H1 (cell line): Measurements from ENCODE around the gene CPNE4. TPM values are rescaled to one million over a fixed set of nuclear protein-coding genes. Genes with fewer than 3 reads are reported as not detected.

Experiments used
- BACH1 ChIP-seq: IDR thresholded peaks from 2 replicates; pipeline ENCODE4 v1.6.1; 2012; ENCODE audit warnings: low read length, improper control_type of control experiment
- E2F6 ChIP-seq: IDR thresholded peaks from 2 replicates; pipeline ENCODE4 v1.6.1; 2012; ENCODE audit warnings: inconsistent platforms
- FOSL1 ChIP-seq: IDR thresholded peaks from 2 replicates; pipeline ENCODE4 v1.6.1; 2011; ENCODE audit warnings: mild to moderate bottlenecking, low read depth, low read length, moderate library complexity; ENCODE audit not compliant: insufficient read depth
- KDM4A ChIP-seq: IDR thresholded peaks from one replicate; pipeline ENCODE4 v1.7.1; 2012; ENCODE audit warnings: low read depth, mild to moderate bottlenecking, moderate library complexity, low read length, inconsistent platforms; ENCODE audit not compliant: severe bottlenecking
- POLR2A ChIP-seq, 2 experiments: IDR thresholded peaks; 1 replicate in 1 of 2; 2 replicates in 1 of 2; pipeline ENCODE4 v1.6.1; 2011; ENCODE audit warnings: low read depth in 2 of 2, low read length in 2 of 2, mild to moderate bottlenecking in 2 of 2; ENCODE audit errors: control extremely low read depth in 1 of 2
- RAD21 ChIP-seq, 2 experiments: IDR thresholded peaks in 1 of 2; conservative IDR thresholded peaks in 1 of 2; 2 replicates each; pipeline ENCODE4 v1.6.1; 2011; ENCODE audit warnings: low read depth in 2 of 2, low read length in 2 of 2, improper control_type of control experiment in 1 of 2, inconsistent platforms in 1 of 2, mild to moderate bottlenecking in 1 of 2, moderate library complexity in 1 of 2
- ZNF274 ChIP-seq: IDR thresholded peaks from 2 replicates; pipeline ENCODE4 v1.7.0; 2012; ENCODE audit warnings: low read length, borderline replicate concordance; ENCODE audit errors: extremely low read depth
- polyA plus RNA-seq, 7 experiments: library from polyadenylated mRNA; depleted of rRNA in 3 of 7; stranded (reverse) in 5 of 7; unstranded in 2 of 7; fragments of >200 nt in 5 of 7; fragments of 200-250 nt in 2 of 7; gene quantifications; 1 replicate in 5 of 7; 2 replicates in 1 of 7; 4 replicates in 1 of 7; pipeline versions ENCODE4 v1.2.1 to v1.2.3, GENCODE V29; 2011 to 2013; ENCODE audit warnings: missing spikeins in 2 of 7, mixed read lengths in 2 of 7
- total RNA-seq: library from RNA; stranded (reverse); fragmentation: NEBNext Ultra II Directional; extraction: Animal tissue kit (Norgen Biotek cat#: 25700); gene quantifications from 2 replicates; pipeline ENCODE4 v1.2.1, GENCODE V29; 2021
- TF ChIP-seq, protein P1 (sequence below): fragments of 300-600 bp; sonication (generic); IDR thresholded peaks from 2 replicates; pipeline ENCODE4 v1.7.1; 2012; ENCODE audit warnings: low read length, moderate library complexity, mild to moderate bottlenecking, inconsistent platforms; ENCODE audit not compliant: insufficient replicate concordance
- TF ChIP-seq, protein P2 (sequence below): IDR thresholded peaks from 2 replicates; pipeline ENCODE4 v1.6.1; 2012; ENCODE audit warnings: inconsistent platforms
- TF ChIP-seq, protein P3 (sequence below): IDR thresholded peaks from 2 replicates; pipeline ENCODE4 v1.6.1; 2011; ENCODE audit warnings: low read depth, mild to moderate bottlenecking, low read length; ENCODE audit not compliant: insufficient read depth

CPNE4 gene
- total and polyA plus RNA-seq, 2 of the 8 experiments (the other 6 are each of a cell fraction or from before 2014, with no cell fraction given): 0.82 to 3.8 TPM

DNA sequence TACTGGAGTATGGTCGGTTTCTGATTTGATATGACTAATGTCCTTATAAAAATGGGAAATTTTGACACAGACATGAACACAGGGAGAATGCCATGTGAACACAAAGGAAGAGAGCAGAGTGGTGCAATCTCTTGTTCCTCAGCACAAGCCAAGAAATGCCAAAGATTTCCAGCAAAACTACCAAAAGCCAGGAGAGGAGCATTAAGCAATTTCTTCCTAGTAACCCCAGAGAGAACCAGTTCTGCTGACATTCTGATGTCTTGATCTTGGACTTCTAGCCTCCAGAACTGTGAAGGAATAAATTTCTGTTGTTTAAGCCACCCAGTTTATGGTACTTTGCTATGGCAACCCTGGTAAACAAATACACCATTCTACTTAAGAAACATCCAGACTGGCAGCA, 304.2 kb downstream of the CPNE4 start (continued):
- TF ChIP-seq, protein P1, sequence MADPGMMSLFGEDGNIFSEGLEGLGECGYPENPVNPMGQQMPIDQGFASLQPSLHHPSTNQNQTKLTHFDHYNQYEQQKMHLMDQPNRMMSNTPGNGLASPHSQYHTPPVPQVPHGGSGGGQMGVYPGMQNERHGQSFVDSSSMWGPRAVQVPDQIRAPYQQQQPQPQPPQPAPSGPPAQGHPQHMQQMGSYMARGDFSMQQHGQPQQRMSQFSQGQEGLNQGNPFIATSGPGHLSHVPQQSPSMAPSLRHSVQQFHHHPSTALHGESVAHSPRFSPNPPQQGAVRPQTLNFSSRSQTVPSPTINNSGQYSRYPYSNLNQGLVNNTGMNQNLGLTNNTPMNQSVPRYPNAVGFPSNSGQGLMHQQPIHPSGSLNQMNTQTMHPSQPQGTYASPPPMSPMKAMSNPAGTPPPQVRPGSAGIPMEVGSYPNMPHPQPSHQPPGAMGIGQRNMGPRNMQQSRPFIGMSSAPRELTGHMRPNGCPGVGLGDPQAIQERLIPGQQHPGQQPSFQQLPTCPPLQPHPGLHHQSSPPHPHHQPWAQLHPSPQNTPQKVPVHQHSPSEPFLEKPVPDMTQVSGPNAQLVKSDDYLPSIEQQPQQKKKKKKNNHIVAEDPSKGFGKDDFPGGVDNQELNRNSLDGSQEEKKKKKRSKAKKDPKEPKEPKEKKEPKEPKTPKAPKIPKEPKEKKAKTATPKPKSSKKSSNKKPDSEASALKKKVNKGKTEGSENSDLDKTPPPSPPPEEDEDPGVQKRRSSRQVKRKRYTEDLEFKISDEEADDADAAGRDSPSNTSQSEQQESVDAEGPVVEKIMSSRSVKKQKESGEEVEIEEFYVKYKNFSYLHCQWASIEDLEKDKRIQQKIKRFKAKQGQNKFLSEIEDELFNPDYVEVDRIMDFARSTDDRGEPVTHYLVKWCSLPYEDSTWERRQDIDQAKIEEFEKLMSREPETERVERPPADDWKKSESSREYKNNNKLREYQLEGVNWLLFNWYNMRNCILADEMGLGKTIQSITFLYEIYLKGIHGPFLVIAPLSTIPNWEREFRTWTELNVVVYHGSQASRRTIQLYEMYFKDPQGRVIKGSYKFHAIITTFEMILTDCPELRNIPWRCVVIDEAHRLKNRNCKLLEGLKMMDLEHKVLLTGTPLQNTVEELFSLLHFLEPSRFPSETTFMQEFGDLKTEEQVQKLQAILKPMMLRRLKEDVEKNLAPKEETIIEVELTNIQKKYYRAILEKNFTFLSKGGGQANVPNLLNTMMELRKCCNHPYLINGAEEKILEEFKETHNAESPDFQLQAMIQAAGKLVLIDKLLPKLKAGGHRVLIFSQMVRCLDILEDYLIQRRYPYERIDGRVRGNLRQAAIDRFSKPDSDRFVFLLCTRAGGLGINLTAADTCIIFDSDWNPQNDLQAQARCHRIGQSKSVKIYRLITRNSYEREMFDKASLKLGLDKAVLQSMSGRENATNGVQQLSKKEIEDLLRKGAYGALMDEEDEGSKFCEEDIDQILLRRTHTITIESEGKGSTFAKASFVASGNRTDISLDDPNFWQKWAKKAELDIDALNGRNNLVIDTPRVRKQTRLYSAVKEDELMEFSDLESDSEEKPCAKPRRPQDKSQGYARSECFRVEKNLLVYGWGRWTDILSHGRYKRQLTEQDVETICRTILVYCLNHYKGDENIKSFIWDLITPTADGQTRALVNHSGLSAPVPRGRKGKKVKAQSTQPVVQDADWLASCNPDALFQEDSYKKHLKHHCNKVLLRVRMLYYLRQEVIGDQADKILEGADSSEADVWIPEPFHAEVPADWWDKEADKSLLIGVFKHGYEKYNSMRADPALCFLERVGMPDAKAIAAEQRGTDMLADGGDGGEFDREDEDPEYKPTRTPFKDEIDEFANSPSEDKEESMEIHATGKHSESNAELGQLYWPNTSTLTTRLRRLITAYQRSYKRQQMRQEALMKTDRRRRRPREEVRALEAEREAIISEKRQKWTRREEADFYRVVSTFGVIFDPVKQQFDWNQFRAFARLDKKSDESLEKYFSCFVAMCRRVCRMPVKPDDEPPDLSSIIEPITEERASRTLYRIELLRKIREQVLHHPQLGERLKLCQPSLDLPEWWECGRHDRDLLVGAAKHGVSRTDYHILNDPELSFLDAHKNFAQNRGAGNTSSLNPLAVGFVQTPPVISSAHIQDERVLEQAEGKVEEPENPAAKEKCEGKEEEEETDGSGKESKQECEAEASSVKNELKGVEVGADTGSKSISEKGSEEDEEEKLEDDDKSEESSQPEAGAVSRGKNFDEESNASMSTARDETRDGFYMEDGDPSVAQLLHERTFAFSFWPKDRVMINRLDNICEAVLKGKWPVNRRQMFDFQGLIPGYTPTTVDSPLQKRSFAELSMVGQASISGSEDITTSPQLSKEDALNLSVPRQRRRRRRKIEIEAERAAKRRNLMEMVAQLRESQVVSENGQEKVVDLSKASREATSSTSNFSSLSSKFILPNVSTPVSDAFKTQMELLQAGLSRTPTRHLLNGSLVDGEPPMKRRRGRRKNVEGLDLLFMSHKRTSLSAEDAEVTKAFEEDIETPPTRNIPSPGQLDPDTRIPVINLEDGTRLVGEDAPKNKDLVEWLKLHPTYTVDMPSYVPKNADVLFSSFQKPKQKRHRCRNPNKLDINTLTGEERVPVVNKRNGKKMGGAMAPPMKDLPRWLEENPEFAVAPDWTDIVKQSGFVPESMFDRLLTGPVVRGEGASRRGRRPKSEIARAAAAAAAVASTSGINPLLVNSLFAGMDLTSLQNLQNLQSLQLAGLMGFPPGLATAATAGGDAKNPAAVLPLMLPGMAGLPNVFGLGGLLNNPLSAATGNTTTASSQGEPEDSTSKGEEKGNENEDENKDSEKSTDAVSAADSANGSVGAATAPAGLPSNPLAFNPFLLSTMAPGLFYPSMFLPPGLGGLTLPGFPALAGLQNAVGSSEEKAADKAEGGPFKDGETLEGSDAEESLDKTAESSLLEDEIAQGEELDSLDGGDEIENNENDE: no peak
- TF ChIP-seq POLR2A (IDR thresholded peaks at IDR 0.05; ENCODE audit: control extremely low read depth in 1 of 2, low read depth in 2 of 2, low read length in 2 of 2) (no peak), FOSL1 (no peak), E2F6 (no peak), ZNF274 (no peak), BACH1 (no peak), KDM4A (no peak), RAD21 (IDR thresholded peaks at IDR 0.05 in 1 of 2, conservative IDR thresholded peaks at IDR 0.05 in 1 of 2; ENCODE audit: low read depth in 2 of 2, low read length in 2 of 2) (no peak)
- TF ChIP-seq, protein P2, sequence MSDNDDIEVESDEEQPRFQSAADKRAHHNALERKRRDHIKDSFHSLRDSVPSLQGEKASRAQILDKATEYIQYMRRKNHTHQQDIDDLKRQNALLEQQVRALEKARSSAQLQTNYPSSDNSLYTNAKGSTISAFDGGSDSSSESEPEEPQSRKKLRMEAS: no peak
- TF ChIP-seq, protein P3, sequence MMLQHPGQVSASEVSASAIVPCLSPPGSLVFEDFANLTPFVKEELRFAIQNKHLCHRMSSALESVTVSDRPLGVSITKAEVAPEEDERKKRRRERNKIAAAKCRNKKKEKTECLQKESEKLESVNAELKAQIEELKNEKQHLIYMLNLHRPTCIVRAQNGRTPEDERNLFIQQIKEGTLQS: no peak
